Smooth muscle cell (in vitro differentiated cells): ENCODE results near the gene SMARCD3. TPM values are rescaled to one million over a fixed set of nuclear protein-coding genes. Genes with fewer than 3 reads are reported as not detected.

Experiments
- DNase-seq: peaks from one replicate; lab custom pipeline; 2025; ENCODE audit not compliant: unreplicated experiment; lab: John Stamatoyannopoulos, UW
- H2AFZ ChIP-seq: fragments of 200-600 bp; sonication (generic); 2 replicates; pipeline ENCODE4 v1.6.0; 2016; ENCODE audit warnings: antibody characterized with exemption, low read depth, mild to moderate bottlenecking
- H3F3A ChIP-seq: fragments of 200-600 bp; sonication (generic); 2 replicates; pipeline ENCODE4 v1.6.0; 2017; ENCODE audit warnings: antibody characterized with exemption, low read depth
- H3K27ac ChIP-seq: fragments of 200-600 bp; sonication (generic); 2 replicates; pipeline ENCODE4 v1.5.1; 2016; ENCODE audit warnings: low read depth, mild to moderate bottlenecking
- H3K27me3 ChIP-seq: fragments of 200-600 bp; sonication (generic); 2 replicates; pipeline ENCODE4 v1.6.1; 2016; ENCODE audit warnings: low read depth, mild to moderate bottlenecking
- H3K36me3 ChIP-seq: fragments of 200-600 bp; sonication (generic); 2 replicates; pipeline ENCODE4 v1.5.1; 2016; ENCODE audit warnings: low read depth
- H3K4me1 ChIP-seq: fragments of 200-600 bp; sonication (generic); 2 replicates; pipeline ENCODE4 v1.5.1; 2016; ENCODE audit warnings: low read depth
- H3K4me2 ChIP-seq: fragments of 200-600 bp; sonication (generic); 2 replicates; pipeline ENCODE4 v1.6.0; 2016; ENCODE audit warnings: mild to moderate bottlenecking
- H3K4me3 ChIP-seq: fragments of 200-600 bp; sonication (generic); 2 replicates; pipeline ENCODE4 v1.5.1; 2016; ENCODE audit warnings: mild to moderate bottlenecking
- H3K79me2 ChIP-seq: fragments of 200-600 bp; sonication (generic); 2 replicates; pipeline ENCODE4 v1.6.0; 2016; ENCODE audit warnings: low read depth, mild to moderate bottlenecking
- H3K9ac ChIP-seq: fragments of 200-600 bp; sonication (generic); 2 replicates; pipeline ENCODE4 v1.6.0; 2016; ENCODE audit warnings: low read depth
- H3K9me3 ChIP-seq: fragments of 200-600 bp; sonication (generic); replicated peaks from 2 replicates; pipeline ENCODE4 v1.5.1; 2016; ENCODE audit warnings: low read depth
- H4K20me1 ChIP-seq: fragments of 200-600 bp; sonication (generic); 2 replicates; pipeline ENCODE4 v1.6.0; 2016; ENCODE audit warnings: low read depth
- CTCF ChIP-seq: fragments of 200-600 bp; sonication (generic); IDR thresholded peaks from 2 replicates; pipeline ENCODE4 v1.5.1; 2017; ENCODE audit warnings: borderline replicate concordance, mild to moderate bottlenecking, antibody characterized with exemption; ENCODE audit not compliant: insufficient read depth, poor library complexity, severe bottlenecking
- WGBS: methylation state at CpG from one replicate; pipeline ENCODE4 v1.1.7; 2016; ENCODE audit warnings: low lambda C conversion rate; 5-methylcytosine and 5-hydroxymethylcytosine counted together
- polyA plus RNA-seq: library from polyadenylated mRNA; unstranded; fragments of >200 nt; fragmentation: Nextera tagmentation; extraction: Ambion mirVana; gene quantifications from 2 replicates; pipeline ENCODE4 v1.2.1, GENCODE V29; 2016
- total RNA-seq: library from RNA; depleted of rRNA; stranded (reverse); fragments of >200 nt; gene quantifications from 2 replicates; pipeline ENCODE4 v1.2.3, GENCODE V29; 2014

SMARCD3 gene
- total and polyA plus RNA-seq, 2 experiments from 2014 or later: 44.4 to 58.1 TPM

GRCh38 chr7:151271699-151272355, 23.3 kb upstream of the SMARCD3 start:
- H3K27me3 ChIP-seq: no peaks in the 10 kb centered on the region
- DNase-seq: no peak
- no peaks in the 10 kb centered on the region for H3F3A ChIP-seq
- no peak overlapping the region for H2AFZ ChIP-seq
- H3K27ac ChIP-seq: no peak overlapping the region
- no peaks in the 10 kb centered on the region for H3K36me3 ChIP-seq
- H3K79me2 ChIP-seq: no peaks in the 10 kb centered on the region
- WGBS: 77% methylated on average over 7 of the region's 7 CpGs
- H3K4me1 ChIP-seq: no peaks in the 10 kb centered on the region
- H3K4me2 ChIP-seq: no peak overlapping the region
- H3K4me3 ChIP-seq: no peak overlapping the region
- H3K9ac ChIP-seq: no peak overlapping the region
- no peaks in the 10 kb centered on the region for H4K20me1 ChIP-seq
- H3K9me3 ChIP-seq: no peaks in the 10 kb centered on the region
- no peak for TF ChIP-seq CTCF

- H3F3A ChIP-seq: no peaks in the 10 kb centered on the region
- H3K9ac ChIP-seq: no peak overlapping the region
- no peak overlapping the region for H3K27ac ChIP-seq
- no peaks in the 10 kb centered on the region for H3K4me1 ChIP-seq
- H4K20me1 ChIP-seq: no peaks in the 10 kb centered on the region
- no peaks in the 10 kb centered on the region for H3K36me3 ChIP-seq
- H2AFZ ChIP-seq: no peak overlapping the region
- no peaks in the 10 kb centered on the region for H3K27me3 ChIP-seq
- no peak for DNase-seq
- H3K9me3 ChIP-seq: no peaks in the 10 kb centered on the region
- no peak for TF ChIP-seq CTCF
- WGBS: 93% methylated on average over 10 of the region's 10 CpGs
- no peak overlapping the region for H3K4me2 ChIP-seq
- no peaks in the 10 kb centered on the region for H3K79me2 ChIP-seq
- H3K4me3 ChIP-seq: no peak overlapping the region
Measured at GRCh38 chr7:151269511-151269910, 21.0 kb upstream of the SMARCD3 start.

DNA sequence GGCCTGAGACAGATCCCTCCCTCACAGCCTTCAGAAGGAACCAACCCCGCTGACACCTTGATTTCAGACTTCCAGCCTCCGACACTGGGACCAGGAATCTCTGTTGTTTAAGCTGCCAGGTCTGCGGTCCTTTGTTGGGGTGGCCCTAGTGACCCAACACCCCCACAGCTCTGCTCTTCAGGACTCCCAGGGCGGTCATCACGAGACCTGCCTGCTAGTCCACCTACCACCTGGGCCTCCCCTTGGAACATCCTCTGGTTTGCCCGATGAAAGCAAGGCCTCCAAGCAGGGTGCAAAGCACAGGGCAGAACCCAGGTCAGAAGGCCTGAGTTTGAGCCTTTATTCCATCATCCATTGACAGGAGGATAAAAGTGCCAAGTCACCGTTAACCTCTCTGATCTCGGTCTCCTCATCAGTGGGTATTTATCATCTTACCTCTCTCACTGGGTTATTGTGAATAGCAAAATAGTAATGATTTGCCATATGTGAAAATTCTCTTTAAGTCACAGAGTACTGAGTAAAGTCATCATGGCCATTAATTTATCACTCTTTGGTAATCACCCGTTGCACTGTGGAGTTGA, 16.9 kb upstream of the SMARCD3 start:
- no peak overlapping the region for H3K4me2 ChIP-seq
- TF ChIP-seq CTCF: no peak
- no peaks in the 10 kb centered on the region for H4K20me1 ChIP-seq
- H3K27ac ChIP-seq: no peak overlapping the region
- 93% methylated on average over 9 of the region's 9 CpGs for WGBS
- no peak for DNase-seq
- no peak overlapping the region for H3K9ac ChIP-seq
- H3F3A ChIP-seq: no peaks in the 10 kb centered on the region
- peaks cover 6% of the 10 kb centered on the region for H3K27me3 ChIP-seq
- H3K9me3 ChIP-seq: no peaks in the 10 kb centered on the region
- H3K4me3 ChIP-seq: no peak overlapping the region
- H3K79me2 ChIP-seq: no peaks in the 10 kb centered on the region
- H3K4me1 ChIP-seq: no peaks in the 10 kb centered on the region
- no peak overlapping the region for H2AFZ ChIP-seq
- no peaks in the 10 kb centered on the region for H3K36me3 ChIP-seq

DNA sequence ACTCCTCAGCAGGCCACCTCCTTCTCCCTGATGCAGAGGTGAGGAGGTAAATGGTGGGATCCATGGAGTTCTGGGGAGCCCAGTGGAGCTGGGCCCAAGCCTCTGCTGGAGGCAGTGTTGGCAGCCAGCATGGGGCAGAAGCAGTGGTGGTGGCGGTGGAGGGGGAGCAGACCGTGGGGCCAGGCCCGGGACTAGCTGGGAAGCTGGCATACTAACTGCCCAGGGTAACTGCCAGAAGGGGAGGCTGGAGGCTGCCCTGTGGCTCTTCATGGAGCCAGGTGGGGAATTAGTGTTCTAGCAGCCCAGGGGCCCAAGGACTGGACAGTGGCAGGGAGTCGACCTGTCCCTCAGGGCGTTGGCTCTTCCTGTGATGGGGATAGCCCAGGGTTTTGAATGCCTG, 16.1 kb upstream of the SMARCD3 start:
- no peak overlapping the region for H2AFZ ChIP-seq
- H3K79me2 ChIP-seq: no peaks in the 10 kb centered on the region
- H3K36me3 ChIP-seq: no peaks in the 10 kb centered on the region
- H3F3A ChIP-seq: no peaks in the 10 kb centered on the region
- DNase-seq: no peak
- H3K9ac ChIP-seq: no peak overlapping the region
- no peak for TF ChIP-seq CTCF
- WGBS: 83% methylated on average over 5 of the region's 5 CpGs
- no peak overlapping the region for H3K27ac ChIP-seq
- no peaks in the 10 kb centered on the region for H4K20me1 ChIP-seq
- H3K4me2 ChIP-seq: no peak overlapping the region
- no peaks in the 10 kb centered on the region for H3K9me3 ChIP-seq
- H3K27me3 ChIP-seq: peaks cover 6% of the 10 kb centered on the region
- H3K4me3 ChIP-seq: no peak overlapping the region
- no peaks in the 10 kb centered on the region for H3K4me1 ChIP-seq
